Fibroblast of mammary gland (primary cell): ENCODE results near the gene PI4KA.

Experiments
- DNase-seq: peaks from one replicate; pipeline ENCODE4 v3.0.0-alpha.2; 2010; ENCODE audit warnings: low read depth
- H3K4me3 ChIP-seq: 2 replicates; pipeline ENCODE4 v1.5.1; 2011; ENCODE audit warnings: low read depth, mild to moderate bottlenecking, low read length, moderate library complexity; ENCODE audit not compliant: control insufficient read depth
- CTCF ChIP-seq: conservative IDR thresholded peaks from 2 replicates; pipeline ENCODE4 v1.5.1; 2011; ENCODE audit warnings: low read depth, low read length, inconsistent platforms; ENCODE audit not compliant: control insufficient read depth, insufficient read depth

Gene PI4KA

GRCh38 chr22:20877715-20878114 lies 19.1 kb upstream of the PI4KA start:
- H3K4me3 ChIP-seq = no peak overlapping the region
- DNase-seq = no peak
- no peak for TF ChIP-seq CTCF

GRCh38 chr22:20875296-20875695 lies 16.7 kb upstream of the PI4KA start:
- DNase-seq = no peak
- no peak overlapping the region for H3K4me3 ChIP-seq
- TF ChIP-seq CTCF = no peak

GRCh38 chr22:20873214-20873613 lies 14.6 kb upstream of the PI4KA start:
- no peak for TF ChIP-seq CTCF
- H3K4me3 ChIP-seq = no peak overlapping the region
- no peak for DNase-seq

- H3K4me3 ChIP-seq = no peak overlapping the region
- TF ChIP-seq CTCF = no peak
- DNase-seq = no peak
These were observed 10.6 kb upstream of the PI4KA start for GRCh38 chr22:20869234-20869633.

GRCh38 chr22:20868025-20868962 lies 9.7 kb upstream of the PI4KA start:
- no peak for TF ChIP-seq CTCF
- no peak overlapping the region for H3K4me3 ChIP-seq
- DNase-seq = no peak

GRCh38 chr22:20867179-20868024 lies 8.8 kb upstream of the PI4KA start:
- peak; percentile 55 for DNase-seq
- no peak overlapping the region for H3K4me3 ChIP-seq
- no peak for TF ChIP-seq CTCF
